Esophagus muscularis mucosa (tissue), 4 donors: ENCODE results near the gene CNOT10.

Experiments used
- EP300 ChIP-seq: sonication (generic); formaldehyde crosslinking; IDR thresholded peaks from one replicate; pipeline ENCODE4 v1.6.1; 2017; ENCODE audit warnings: antibody characterized with exemption
- POLR2A ChIP-seq: fragments of 450-650 bp; IDR thresholded peaks from one replicate; pipeline ENCODE4 v1.6.1; 2017; ENCODE audit warnings: antibody characterized with exemption, moderate library complexity, mild to moderate bottlenecking, low read depth
- POLR2AphosphoS5 ChIP-seq, 2 donors: sonication (generic); formaldehyde crosslinking; IDR thresholded peaks; one replicate each; pipeline ENCODE4 v1.6.1; 2017; ENCODE audit warnings: antibody characterized with exemption in 2 of 2
- TF ChIP-seq, protein P1 (sequence below), 3 experiments: fragments of 200-600 bp in 2 of 3; fragments of 450-650 bp in 1 of 3; sonication (generic) in 2 of 3; IDR thresholded peaks; one replicate each; pipeline ENCODE4 v1.5.1; 2017 to 2019; ENCODE audit warnings: antibody characterized with exemption in 3 of 3, mild to moderate bottlenecking in 2 of 3, moderate library complexity in 1 of 3

DNA sequence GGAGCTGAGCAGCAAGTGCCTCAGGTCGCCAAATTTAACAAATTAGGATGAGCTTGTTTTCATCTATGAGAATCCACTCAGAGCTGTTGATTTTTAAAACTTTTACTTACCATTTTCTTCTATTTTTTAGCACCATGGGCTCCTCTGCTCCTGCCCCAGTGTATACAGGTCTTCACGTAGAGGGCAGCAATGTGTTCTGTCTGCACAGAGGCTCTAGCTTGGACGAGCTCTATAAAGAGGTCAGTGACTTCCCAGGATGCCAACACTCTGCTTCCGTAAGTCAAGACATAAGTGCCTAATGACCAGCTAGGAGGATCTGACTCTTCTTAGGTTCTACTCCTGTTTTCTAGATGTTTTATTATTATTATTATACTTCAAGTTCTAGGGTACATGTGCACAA is 41.2 kb upstream of the CNOT10 start:
- TF ChIP-seq POLR2AphosphoS5 (IDR thresholded peaks at IDR 0.05) (no peak), EP300 (no peak), POLR2A (no peak)
- TF ChIP-seq, protein P1, sequence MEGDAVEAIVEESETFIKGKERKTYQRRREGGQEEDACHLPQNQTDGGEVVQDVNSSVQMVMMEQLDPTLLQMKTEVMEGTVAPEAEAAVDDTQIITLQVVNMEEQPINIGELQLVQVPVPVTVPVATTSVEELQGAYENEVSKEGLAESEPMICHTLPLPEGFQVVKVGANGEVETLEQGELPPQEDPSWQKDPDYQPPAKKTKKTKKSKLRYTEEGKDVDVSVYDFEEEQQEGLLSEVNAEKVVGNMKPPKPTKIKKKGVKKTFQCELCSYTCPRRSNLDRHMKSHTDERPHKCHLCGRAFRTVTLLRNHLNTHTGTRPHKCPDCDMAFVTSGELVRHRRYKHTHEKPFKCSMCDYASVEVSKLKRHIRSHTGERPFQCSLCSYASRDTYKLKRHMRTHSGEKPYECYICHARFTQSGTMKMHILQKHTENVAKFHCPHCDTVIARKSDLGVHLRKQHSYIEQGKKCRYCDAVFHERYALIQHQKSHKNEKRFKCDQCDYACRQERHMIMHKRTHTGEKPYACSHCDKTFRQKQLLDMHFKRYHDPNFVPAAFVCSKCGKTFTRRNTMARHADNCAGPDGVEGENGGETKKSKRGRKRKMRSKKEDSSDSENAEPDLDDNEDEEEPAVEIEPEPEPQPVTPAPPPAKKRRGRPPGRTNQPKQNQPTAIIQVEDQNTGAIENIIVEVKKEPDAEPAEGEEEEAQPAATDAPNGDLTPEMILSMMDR (IDR thresholded peaks at IDR 0.05): no peak
